Measurements from ENCODE around the gene MPC1L. TPM values are rescaled to one million over a fixed set of nuclear protein-coding genes. Genes with fewer than 3 reads are reported as not detected.

The MPC1L gene
- total and polyA plus RNA-seq, 4 donors, result not detected

DNA sequence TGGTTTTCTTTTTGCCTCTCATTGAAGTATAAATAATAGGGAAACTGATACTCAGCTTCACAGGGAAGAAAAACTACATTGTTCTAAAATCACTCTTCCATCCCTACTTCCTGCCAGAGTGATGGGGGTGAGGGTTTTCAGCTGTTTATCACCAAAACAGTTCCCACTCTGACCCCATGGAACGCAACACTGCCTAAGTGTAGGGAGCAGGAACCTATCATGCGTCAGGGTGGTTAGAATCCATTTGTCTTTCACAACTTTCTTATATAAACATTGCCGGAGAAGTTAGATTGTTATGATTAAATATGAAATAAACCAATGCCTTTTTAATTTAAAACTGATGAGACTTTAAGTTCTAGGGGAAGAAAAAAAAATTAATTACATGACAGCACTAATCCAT lies 15.8 kb upstream of the MPC1L start:
- no peak for DNase-seq (ENCODE audit: low spot score)
- 86% methylated on average over 3 of the region's 3 CpGs for WGBS
- no peaks in the 10 kb centered on the region for H3K4me1 ChIP-seq (ENCODE audit: control insufficient read depth in 4 of 4, insufficient read depth in 4 of 4, low read length in 3 of 4)

DNA sequence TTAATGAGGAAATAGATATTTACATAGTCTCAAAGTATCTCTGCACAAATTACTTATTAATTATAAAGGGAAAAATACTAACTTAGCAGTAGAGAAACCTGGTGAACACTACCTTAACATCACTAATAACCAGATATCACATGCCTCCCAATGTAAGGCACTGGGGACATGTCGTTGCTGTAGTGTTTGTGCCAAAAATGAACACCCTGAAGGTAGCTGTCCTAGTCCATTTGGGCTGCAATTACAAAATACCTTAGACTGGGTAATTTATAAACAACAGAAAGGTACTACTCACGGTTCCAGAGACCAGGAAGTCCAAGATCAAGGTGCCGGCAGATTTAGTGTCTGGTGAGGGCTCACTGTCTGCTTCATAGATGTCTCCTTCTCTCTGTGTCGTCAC lies 10.7 kb upstream of the MPC1L start:
- H3K36me3 ChIP-seq (ENCODE audit: control insufficient read depth in 4 of 4, insufficient read depth in 3 of 4, low read depth in 1 of 4, low read length in 3 of 4), result no peaks in the 10 kb centered on the region
- H3K27me3 ChIP-seq (ENCODE audit: control insufficient read depth in 4 of 4, insufficient read depth in 4 of 4, low read length in 3 of 4), result no peaks in the 10 kb centered on the region
- WGBS, result 55% methylated on average over 4 of the region's 4 CpGs
- H3K9ac ChIP-seq (ENCODE audit: low read depth in 1 of 2, low read length in 2 of 2), result no peak overlapping the region
- DNase-seq (ENCODE audit: low spot score), result no peak
- no peak for TF ChIP-seq HNF4A (conservative IDR thresholded peaks at IDR 0.05)
- TF ChIP-seq, protein P1, sequence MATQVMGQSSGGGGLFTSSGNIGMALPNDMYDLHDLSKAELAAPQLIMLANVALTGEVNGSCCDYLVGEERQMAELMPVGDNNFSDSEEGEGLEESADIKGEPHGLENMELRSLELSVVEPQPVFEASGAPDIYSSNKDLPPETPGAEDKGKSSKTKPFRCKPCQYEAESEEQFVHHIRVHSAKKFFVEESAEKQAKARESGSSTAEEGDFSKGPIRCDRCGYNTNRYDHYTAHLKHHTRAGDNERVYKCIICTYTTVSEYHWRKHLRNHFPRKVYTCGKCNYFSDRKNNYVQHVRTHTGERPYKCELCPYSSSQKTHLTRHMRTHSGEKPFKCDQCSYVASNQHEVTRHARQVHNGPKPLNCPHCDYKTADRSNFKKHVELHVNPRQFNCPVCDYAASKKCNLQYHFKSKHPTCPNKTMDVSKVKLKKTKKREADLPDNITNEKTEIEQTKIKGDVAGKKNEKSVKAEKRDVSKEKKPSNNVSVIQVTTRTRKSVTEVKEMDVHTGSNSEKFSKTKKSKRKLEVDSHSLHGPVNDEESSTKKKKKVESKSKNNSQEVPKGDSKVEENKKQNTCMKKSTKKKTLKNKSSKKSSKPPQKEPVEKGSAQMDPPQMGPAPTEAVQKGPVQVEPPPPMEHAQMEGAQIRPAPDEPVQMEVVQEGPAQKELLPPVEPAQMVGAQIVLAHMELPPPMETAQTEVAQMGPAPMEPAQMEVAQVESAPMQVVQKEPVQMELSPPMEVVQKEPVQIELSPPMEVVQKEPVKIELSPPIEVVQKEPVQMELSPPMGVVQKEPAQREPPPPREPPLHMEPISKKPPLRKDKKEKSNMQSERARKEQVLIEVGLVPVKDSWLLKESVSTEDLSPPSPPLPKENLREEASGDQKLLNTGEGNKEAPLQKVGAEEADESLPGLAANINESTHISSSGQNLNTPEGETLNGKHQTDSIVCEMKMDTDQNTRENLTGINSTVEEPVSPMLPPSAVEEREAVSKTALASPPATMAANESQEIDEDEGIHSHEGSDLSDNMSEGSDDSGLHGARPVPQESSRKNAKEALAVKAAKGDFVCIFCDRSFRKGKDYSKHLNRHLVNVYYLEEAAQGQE (IDR thresholded peaks at IDR 0.05), result no peak
- no peak for TF ChIP-seq FOXA1 (IDR thresholded peaks at IDR 0.05)
- TF ChIP-seq RXRA (IDR thresholded peaks at IDR 0.05), result no peak
- TF ChIP-seq YY1 (IDR thresholded peaks at IDR 0.05), result no peak
- no peak for TF ChIP-seq GABPA (IDR thresholded peaks at IDR 0.05 in 1 of 2, conservative IDR thresholded peaks at IDR 0.05 in 1 of 2)
- no peak for TF ChIP-seq NR2F2 (IDR thresholded peaks at IDR 0.05)
- no peak for TF ChIP-seq JUND (IDR thresholded peaks at IDR 0.05)
- H3K27ac ChIP-seq (ENCODE audit: low read depth in 1 of 2, low read length in 2 of 2), result no peak overlapping the region
- H3K9me3 ChIP-seq (ENCODE audit: control insufficient read depth in 4 of 4, low read length in 3 of 4), result no peaks in the 10 kb centered on the region
- peaks cover 0 to 3% (median 2%) of the 10 kb centered on the region in 4 donors for H3K4me1 ChIP-seq (ENCODE audit: control insufficient read depth in 4 of 4, insufficient read depth in 4 of 4, low read length in 3 of 4)
- H3K4me3 ChIP-seq (ENCODE audit: low read depth in 1 of 3, low read length in 3 of 3), result no peak overlapping the region

More for the DNA sequence above, 15.8 kb upstream of the MPC1L start:
- Histone ChIP-seq H3K4me3 (ENCODE audit: low read depth in 1 of 3, low read length in 3 of 3) (no peak overlapping the region), H3K27ac (ENCODE audit: low read depth in 1 of 2, low read length in 2 of 2) (no peak overlapping the region), H3K36me3 (ENCODE audit: control insufficient read depth in 4 of 4, insufficient read depth in 3 of 4, low read depth in 1 of 4, low read length in 3 of 4) (peaks cover 0 to 2% (median 0%) of the 10 kb centered on the region in 4 donors), H3K9me3 (ENCODE audit: control insufficient read depth in 4 of 4, low read length in 3 of 4) (no peaks in the 10 kb centered on the region), H3K27me3 (ENCODE audit: control insufficient read depth in 4 of 4, insufficient read depth in 4 of 4, low read length in 3 of 4) (no peaks in the 10 kb centered on the region), H3K9ac (ENCODE audit: low read depth in 1 of 2, low read length in 2 of 2) (no peak overlapping the region)
- TF ChIP-seq, protein P2, sequence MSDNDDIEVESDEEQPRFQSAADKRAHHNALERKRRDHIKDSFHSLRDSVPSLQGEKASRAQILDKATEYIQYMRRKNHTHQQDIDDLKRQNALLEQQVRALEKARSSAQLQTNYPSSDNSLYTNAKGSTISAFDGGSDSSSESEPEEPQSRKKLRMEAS (IDR thresholded peaks at IDR 0.05), result no peak
- TF ChIP-seq JUND (IDR thresholded peaks at IDR 0.05) (no peak), FOXA2 (IDR thresholded peaks at IDR 0.05) (no peak), NR2F2 (IDR thresholded peaks at IDR 0.05) (no peak)
- TF ChIP-seq, protein P3, sequence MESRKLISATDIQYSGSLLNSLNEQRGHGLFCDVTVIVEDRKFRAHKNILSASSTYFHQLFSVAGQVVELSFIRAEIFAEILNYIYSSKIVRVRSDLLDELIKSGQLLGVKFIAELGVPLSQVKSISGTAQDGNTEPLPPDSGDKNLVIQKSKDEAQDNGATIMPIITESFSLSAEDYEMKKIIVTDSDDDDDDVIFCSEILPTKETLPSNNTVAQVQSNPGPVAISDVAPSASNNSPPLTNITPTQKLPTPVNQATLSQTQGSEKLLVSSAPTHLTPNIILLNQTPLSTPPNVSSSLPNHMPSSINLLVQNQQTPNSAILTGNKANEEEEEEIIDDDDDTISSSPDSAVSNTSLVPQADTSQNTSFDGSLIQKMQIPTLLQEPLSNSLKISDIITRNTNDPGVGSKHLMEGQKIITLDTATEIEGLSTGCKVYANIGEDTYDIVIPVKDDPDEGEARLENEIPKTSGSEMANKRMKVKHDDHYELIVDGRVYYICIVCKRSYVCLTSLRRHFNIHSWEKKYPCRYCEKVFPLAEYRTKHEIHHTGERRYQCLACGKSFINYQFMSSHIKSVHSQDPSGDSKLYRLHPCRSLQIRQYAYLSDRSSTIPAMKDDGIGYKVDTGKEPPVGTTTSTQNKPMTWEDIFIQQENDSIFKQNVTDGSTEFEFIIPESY (IDR thresholded peaks at IDR 0.05), result no peak

DNA sequence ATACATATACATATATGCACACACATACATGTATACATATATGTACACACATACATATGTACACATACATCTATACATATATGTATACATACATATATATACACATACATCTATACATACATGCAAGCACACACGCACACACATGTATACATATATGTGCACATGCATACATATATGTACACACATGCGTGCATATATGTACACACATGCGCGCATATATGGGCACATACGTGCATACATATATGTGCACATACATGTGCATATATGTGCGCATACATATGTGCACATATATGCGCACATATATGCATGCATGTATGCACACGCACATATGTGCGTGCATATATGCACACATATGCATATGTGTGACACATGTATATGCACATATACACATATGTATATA lies 7.3 kb upstream of the MPC1L start:
- no peak for DNase-seq (ENCODE audit: low spot score)
- H3K9me3 ChIP-seq (ENCODE audit: control insufficient read depth in 4 of 4, low read length in 3 of 4), result no peaks in the 10 kb centered on the region
- H3K4me1 ChIP-seq (ENCODE audit: control insufficient read depth in 4 of 4, insufficient read depth in 4 of 4, low read length in 3 of 4), result peaks cover 0 to 3% (median 2%) of the 10 kb centered on the region in 4 donors
- H3K27ac ChIP-seq (ENCODE audit: low read depth in 1 of 2, low read length in 2 of 2), result no peak overlapping the region
- WGBS, result 68% methylated on average over 9 of the region's 9 CpGs
- H3K4me3 ChIP-seq (ENCODE audit: low read depth in 1 of 3, low read length in 3 of 3), result no peak overlapping the region
- H3K36me3 ChIP-seq (ENCODE audit: control insufficient read depth in 4 of 4, insufficient read depth in 3 of 4, low read depth in 1 of 4, low read length in 3 of 4), result no peaks in the 10 kb centered on the region
- TF ChIP-seq FOXA2 (IDR thresholded peaks at IDR 0.05) (no peak), HNF4G (IDR thresholded peaks at IDR 0.05) (no peak), RXRA (IDR thresholded peaks at IDR 0.05) (no peak), TAF1 (conservative IDR thresholded peaks at IDR 0.05) (no peak), GABPA (IDR thresholded peaks at IDR 0.05 in 1 of 2, conservative IDR thresholded peaks at IDR 0.05 in 1 of 2) (no peak), JUND (IDR thresholded peaks at IDR 0.05) (no peak)
- TF ChIP-seq, protein P3 (IDR thresholded peaks at IDR 0.05), result no peak
- TF ChIP-seq, protein P2 (IDR thresholded peaks at IDR 0.05), result no peak
- TF ChIP-seq, protein P4, sequence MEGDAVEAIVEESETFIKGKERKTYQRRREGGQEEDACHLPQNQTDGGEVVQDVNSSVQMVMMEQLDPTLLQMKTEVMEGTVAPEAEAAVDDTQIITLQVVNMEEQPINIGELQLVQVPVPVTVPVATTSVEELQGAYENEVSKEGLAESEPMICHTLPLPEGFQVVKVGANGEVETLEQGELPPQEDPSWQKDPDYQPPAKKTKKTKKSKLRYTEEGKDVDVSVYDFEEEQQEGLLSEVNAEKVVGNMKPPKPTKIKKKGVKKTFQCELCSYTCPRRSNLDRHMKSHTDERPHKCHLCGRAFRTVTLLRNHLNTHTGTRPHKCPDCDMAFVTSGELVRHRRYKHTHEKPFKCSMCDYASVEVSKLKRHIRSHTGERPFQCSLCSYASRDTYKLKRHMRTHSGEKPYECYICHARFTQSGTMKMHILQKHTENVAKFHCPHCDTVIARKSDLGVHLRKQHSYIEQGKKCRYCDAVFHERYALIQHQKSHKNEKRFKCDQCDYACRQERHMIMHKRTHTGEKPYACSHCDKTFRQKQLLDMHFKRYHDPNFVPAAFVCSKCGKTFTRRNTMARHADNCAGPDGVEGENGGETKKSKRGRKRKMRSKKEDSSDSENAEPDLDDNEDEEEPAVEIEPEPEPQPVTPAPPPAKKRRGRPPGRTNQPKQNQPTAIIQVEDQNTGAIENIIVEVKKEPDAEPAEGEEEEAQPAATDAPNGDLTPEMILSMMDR (IDR thresholded peaks at IDR 0.05; ENCODE audit: low read depth, low read length, missing input control), result no peak
- TF ChIP-seq, protein P5, sequence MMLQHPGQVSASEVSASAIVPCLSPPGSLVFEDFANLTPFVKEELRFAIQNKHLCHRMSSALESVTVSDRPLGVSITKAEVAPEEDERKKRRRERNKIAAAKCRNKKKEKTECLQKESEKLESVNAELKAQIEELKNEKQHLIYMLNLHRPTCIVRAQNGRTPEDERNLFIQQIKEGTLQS (IDR thresholded peaks at IDR 0.05), result no peak
- H3K27me3 ChIP-seq (ENCODE audit: control insufficient read depth in 4 of 4, insufficient read depth in 4 of 4, low read length in 3 of 4), result peaks cover 0 to 2% (median 0%) of the 10 kb centered on the region in 4 donors
- H3K9ac ChIP-seq (ENCODE audit: low read depth in 1 of 2, low read length in 2 of 2), result no peak overlapping the region
